K562 treated with DMSO at 1 percent for 12 hours (cell line): Measurements from ENCODE around the gene HBQ1. TPM values are rescaled to one million over a fixed set of nuclear protein-coding genes. Genes with fewer than 3 reads are reported as not detected.

ENCODE experiments used
- total RNA-seq: library from RNA; unstranded; fragments of 300-600 nt; gene quantifications from 2 replicates; pipeline ENCODE4 v1.2.3, GENCODE V29; 2022; ENCODE audit not compliant: insufficient read depth

The HBQ1 gene
- 34.4 and 92.7 TPM in 2 replicates for total RNA-seq

GRCh38 chr16:180101-180675 is at the start of gene HBQ1:
Gene HBQ1, plus strand, starts transcription at chr16:180459. Its CDS starts 28 bp downstream, at chr16:180487.

GRCh38 chr16:152141-153128 is 27.8 kb upstream of the HBQ1 start, which contains the start of gene HBZ:
Gene HBZ, plus strand, starts transcription at chr16:152644. Its CDS starts 266 bp downstream, at chr16:152910.

GRCh38 chr16:165539-166374 is 14.5 kb upstream of the HBQ1 start, which contains the start of gene HBM:
Gene HBM, plus strand, starts transcription at chr16:165978. Its CDS starts 20 bp downstream, at chr16:165998.

GRCh38 chr16:172374-172941 is 7.8 kb upstream of the HBQ1 start, which contains the start of gene HBA2:
Gene HBA2, plus strand, starts transcription at chr16:172876. Its CDS starts 37 bp downstream, at chr16:172913.

GRCh38 chr16:176477-177382 is 3.5 kb upstream of the HBQ1 start, which contains the start of gene HBA1:
Gene HBA1, plus strand, starts transcription at chr16:176680. Its CDS starts 37 bp downstream, at chr16:176717.

GRCh38 chr16:228852-229730 is 48.8 kb downstream of the HBQ1 start, which contains the start of gene LUC7L:
Gene LUC7L, minus strand, starts transcription at chr16:229449. Its CDS starts 110 bp downstream, at chr16:229339.

Other genes starting within 250 kb of the HBQ1 start
- 37.9 and 51.3 TPM in 2 replicates for gene POLR3K, start 126.9 kb upstream of the HBQ1 start, total RNA-seq
- 69.1 and 100 TPM in 2 replicates for gene SNRNP25, start 126.6 kb upstream of the HBQ1 start, total RNA-seq
- 4.1 and 6.4 TPM in 2 replicates for gene RHBDF1, start 107.8 kb upstream of the HBQ1 start, total RNA-seq
- gene MPG, start 102.2 kb upstream of the HBQ1 start, total RNA-seq, result 82.0 and 140 TPM in 2 replicates
- 24.8 and 44.1 TPM in 2 replicates for gene NPRL3, start 41.8 kb upstream of the HBQ1 start, total RNA-seq
- 91.5 and 152 TPM in 2 replicates for gene HBZ, start 27.8 kb upstream of the HBQ1 start, total RNA-seq
- not detected in 2 replicates for gene HBM, start 14.5 kb upstream of the HBQ1 start, total RNA-seq
- 139 and 152 TPM in 2 replicates for gene HBA2, start 7.6 kb upstream of the HBQ1 start, total RNA-seq
- 556 and 839 TPM in 2 replicates for gene HBA1, start 3.8 kb upstream of the HBQ1 start, total RNA-seq
- gene LUC7L, start 49.0 kb downstream of the HBQ1 start, total RNA-seq, result 48.4 and 56.4 TPM in 2 replicates
- gene FAM234A, start 54.4 kb downstream of the HBQ1 start, total RNA-seq, result 78.1 and 81.9 TPM in 2 replicates
- gene RGS11, start 95.5 kb downstream of the HBQ1 start, total RNA-seq, result not detected in 2 replicates
- gene ARHGDIG, start 100.1 kb downstream of the HBQ1 start, total RNA-seq, result not detected in 2 replicates
- gene PDIA2, start 102.7 kb downstream of the HBQ1 start, total RNA-seq, result not detected in 2 replicates
- gene AXIN1, start 172.3 kb downstream of the HBQ1 start, total RNA-seq, result 28.6 and 39.4 TPM in 2 replicates
- 89.7 and 105 TPM in 2 replicates for gene MRPL28, start 190.1 kb downstream of the HBQ1 start, total RNA-seq
- gene PGAP6, start 201.5 kb downstream of the HBQ1 start, total RNA-seq, result 86.0 and 95.6 TPM in 2 replicates
- 138 and 154 TPM in 2 replicates for gene NME4, start 216.7 kb downstream of the HBQ1 start, total RNA-seq
- 36.2 and 36.4 TPM in 2 replicates for gene DECR2, start 221.4 kb downstream of the HBQ1 start, total RNA-seq
- gene RAB11FIP3, start 245.2 kb downstream of the HBQ1 start, total RNA-seq, result 10.5 and 18.8 TPM in 2 replicates